NAMALWA (cell line): ENCODE results near the gene IL24.

ENCODE experiments used
- DNase-seq: peaks from one replicate; pipeline ENCODE4 v3.0.0-alpha.2; 2015; ENCODE audit warnings: low spot score

IL24 gene

GRCh38 chr1:206953626-206954025 lies 56.4 kb downstream of the IL24 start:
- DNase-seq: no peak
